ENCODE data around the gene TTC9B.

- no peak for TF ChIP-seq CTCF (IDR thresholded peaks at IDR 0.05)
- no peak for TF ChIP-seq POLR2AphosphoS5 (IDR thresholded peaks at IDR 0.05)
Measured at GRCh38 chr19:40229484-40229883, 11.3 kb upstream of the TTC9B start.
